Activated T-cell treated with anti-CD3 and anti-CD28 coated beads, Interleukin-2, amount 50 U/mL, for 24 hours (primary cell): ENCODE measurements around the gene KIF26B.
"Not testable (repeated sequence)": the region's sequence is repeated elsewhere in the genome, so short reads cannot be mapped to it uniquely, and the experiment has no call there.

Experiments
- DNase-seq: peaks from one replicate; pipeline ENCODE4 v3.0.0-alpha.2; 2020
- H3K27ac Mint-ChIP-seq: 2 replicates; pipeline ENCODE4 v1.8.0; 2020; ENCODE audit warnings: mild to moderate bottlenecking, mixed read lengths
- H3K27me3 Mint-ChIP-seq: 2 replicates; pipeline ENCODE4 v1.8.0; 2020; ENCODE audit warnings: mixed read lengths
- H3K36me3 Mint-ChIP-seq: 2 replicates; pipeline ENCODE4 v1.8.0; 2020; ENCODE audit warnings: low read depth, mixed read lengths
- H3K4me1 Mint-ChIP-seq: 2 replicates; pipeline ENCODE4 v1.8.0; 2020; ENCODE audit warnings: low read depth, mixed read lengths
- H3K4me3 Mint-ChIP-seq: 2 replicates; pipeline ENCODE4 v1.8.0; 2020; ENCODE audit warnings: mild to moderate bottlenecking, moderate library complexity, mixed read lengths
- H3K9me3 Mint-ChIP-seq: 2 replicates; pipeline ENCODE4 v1.8.0; 2020; ENCODE audit warnings: mixed read lengths

The KIF26B gene

DNA sequence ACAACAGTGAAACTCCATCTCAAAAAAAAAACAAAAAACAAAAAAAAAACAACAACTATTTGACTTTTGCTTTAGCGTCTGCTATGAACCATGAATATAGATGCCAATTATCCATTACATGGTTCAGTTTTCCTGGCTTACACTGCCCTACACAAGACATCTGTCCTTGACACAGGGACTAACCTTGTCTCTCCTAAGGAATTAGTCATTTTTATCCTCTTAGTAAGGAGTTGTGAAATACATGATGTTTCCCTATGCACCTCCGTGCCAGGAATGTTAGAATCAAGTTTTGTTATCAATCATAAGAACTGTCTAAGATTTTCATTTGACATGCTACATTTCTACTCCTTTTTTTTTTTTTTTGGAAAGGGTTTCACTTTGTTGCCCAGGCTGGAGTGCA is 241.8 kb downstream of the KIF26B start:
- DNase-seq = no peak
- Mint-ChIP-seq H3K36me3 (no peaks in the 10 kb centered on the region), H3K4me1 (no peaks in the 10 kb centered on the region), H3K4me3 (no peak overlapping the region), H3K27ac (no peak overlapping the region), H3K27me3 (peaks cover 4% of the 10 kb centered on the region), H3K9me3 (no peaks in the 10 kb centered on the region)

DNA sequence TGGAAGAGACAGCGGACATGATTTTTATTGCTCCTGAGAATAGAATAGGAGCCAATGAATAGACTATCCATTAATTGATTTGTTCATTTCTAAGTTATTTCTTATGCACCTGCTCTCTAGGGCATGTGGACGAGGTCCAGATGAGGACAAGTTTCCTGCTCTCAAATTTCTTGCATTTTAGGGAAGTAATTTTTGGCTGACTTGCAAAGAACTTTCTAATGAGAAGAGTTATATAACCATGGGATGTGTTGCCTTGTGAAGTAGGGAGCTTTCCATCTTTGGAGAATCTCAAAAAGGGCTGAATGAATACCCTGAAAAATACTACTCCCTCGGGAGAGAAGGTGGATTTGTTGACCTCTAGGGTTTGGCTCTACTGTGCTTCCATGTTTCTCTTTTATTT is 243.0 kb downstream of the KIF26B start:
- Mint-ChIP-seq H3K36me3 (no peaks in the 10 kb centered on the region), H3K27ac (no peak overlapping the region)

DNA sequence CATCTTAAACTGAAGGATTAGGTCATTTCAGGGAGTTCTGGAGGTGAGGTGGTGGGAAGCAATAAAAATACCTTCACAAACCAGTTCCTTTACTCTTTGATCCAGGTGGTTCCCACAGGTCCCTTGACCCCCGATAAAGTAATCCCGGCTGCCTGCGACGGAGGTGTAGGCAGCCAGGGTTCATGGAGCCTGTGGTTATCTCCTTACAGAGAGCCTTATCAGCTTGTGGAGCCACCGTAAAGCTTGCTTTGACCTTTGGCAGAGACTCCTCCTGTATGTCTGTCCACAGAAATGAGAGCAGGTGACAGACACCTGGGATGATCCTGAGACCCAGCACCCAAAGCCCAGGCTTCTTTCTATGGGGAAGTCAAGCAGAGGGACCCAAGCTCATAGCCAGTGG is 243.4 kb downstream of the KIF26B start:
- Mint-ChIP-seq H3K9me3 (no peaks in the 10 kb centered on the region), H3K36me3 (no peaks in the 10 kb centered on the region), H3K27me3 (peaks cover 4% of the 10 kb centered on the region), H3K4me3 (no peak overlapping the region), H3K4me1 (no peaks in the 10 kb centered on the region), H3K27ac (no peak overlapping the region)
- DNase-seq = no peak

More for the DNA sequence above, 243.0 kb downstream of the KIF26B start:
- H3K4me3 Mint-ChIP-seq = no peak overlapping the region
- no peaks in the 10 kb centered on the region for H3K9me3 Mint-ChIP-seq
- DNase-seq = no peak
- H3K27me3 Mint-ChIP-seq = peaks cover 4% of the 10 kb centered on the region
- no peaks in the 10 kb centered on the region for H3K4me1 Mint-ChIP-seq

DNA sequence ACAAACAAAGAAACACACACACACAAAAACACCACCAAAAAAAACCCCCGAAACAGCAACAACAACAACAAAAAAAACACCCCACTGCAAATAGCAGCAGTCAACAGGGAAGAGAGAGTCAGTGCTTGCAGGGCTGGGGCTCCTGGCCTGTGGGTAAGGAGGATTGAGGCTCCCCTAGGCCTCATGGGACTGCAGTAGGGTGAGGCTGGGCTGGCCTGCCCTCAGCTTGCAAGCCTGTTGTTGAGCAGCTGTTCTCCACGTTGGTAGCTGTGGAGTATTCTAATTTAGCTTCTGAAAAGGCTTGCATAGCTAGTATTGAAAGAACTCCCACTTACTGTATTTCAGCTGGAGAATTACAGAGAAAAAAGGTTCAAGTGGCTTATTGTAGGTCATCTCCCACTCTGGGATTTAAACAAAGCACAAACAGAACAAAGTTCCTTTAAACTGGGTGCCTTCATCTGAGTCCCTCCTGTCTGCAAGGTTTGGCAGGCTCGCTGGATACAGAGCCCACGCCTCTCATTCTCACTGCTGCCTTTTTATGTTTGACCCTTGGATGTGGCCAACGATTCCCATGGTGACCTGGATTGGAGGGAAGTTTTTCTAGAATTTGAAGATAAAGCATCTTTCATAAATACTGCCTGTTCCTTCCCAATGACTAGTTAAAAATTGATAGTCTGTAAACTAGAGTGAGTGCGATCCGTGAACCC is 247.2 kb downstream of the KIF26B start:
- DNase-seq = no peak
- Mint-ChIP-seq H3K4me1 (no peaks in the 10 kb centered on the region), H3K36me3 (no peaks in the 10 kb centered on the region), H3K9me3 (no peaks in the 10 kb centered on the region), H3K27ac (no peak overlapping the region), H3K27me3 (peaks cover 4% of the 10 kb centered on the region), H3K4me3 (no peak overlapping the region)

DNA sequence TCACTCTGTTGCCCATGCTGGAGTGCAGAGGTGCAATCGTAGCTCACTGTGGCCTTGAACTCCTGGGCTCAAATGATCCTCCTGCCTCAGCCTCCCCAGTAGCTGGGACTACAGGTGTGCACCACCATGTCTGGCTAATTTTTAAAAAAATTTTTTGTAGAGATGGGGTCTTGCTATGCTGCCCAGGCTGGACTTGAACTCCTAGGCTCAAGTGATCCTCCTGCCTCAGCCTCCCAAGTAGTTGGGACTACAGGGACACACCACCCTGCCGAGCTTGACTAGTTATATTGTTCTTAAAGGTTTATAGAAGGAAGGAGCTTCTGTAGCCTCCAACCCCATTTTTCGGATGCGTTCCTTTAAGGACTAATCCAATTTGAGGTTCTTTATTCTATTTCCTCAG is 248.2 kb downstream of the KIF26B start:
- H3K36me3 Mint-ChIP-seq, DNase-seq, H3K27ac Mint-ChIP-seq, H3K4me1 Mint-ChIP-seq, H3K9me3 Mint-ChIP-seq, H3K4me3 Mint-ChIP-seq, H3K27me3 Mint-ChIP-seq: not testable (repeated sequence)

DNA sequence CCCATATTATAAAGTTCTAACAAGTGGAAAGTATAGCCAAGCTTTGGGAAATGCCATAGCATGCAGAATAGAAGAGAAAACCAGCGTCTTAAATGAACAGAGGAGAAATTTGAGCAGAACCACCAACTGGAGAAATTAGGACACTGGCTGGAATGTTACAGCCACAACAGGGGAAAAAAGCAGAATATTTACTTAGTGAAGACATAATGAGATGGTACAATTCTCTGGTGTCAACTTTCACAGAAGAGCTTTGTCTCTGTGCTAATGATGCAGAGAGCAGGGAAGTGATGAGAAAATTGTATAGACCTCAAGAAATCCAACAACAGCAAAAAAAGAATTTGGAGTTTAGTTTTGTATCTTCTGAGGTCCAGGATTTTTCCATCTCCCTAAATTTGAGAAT is 249.7 kb downstream of the KIF26B start:
- H3K27ac Mint-ChIP-seq = no peak overlapping the region
- H3K36me3 Mint-ChIP-seq = no peaks in the 10 kb centered on the region
- no peak overlapping the region for H3K4me3 Mint-ChIP-seq
- no peaks in the 10 kb centered on the region for H3K9me3 Mint-ChIP-seq
- no peaks in the 10 kb centered on the region for H3K27me3 Mint-ChIP-seq
- H3K4me1 Mint-ChIP-seq = no peaks in the 10 kb centered on the region
- DNase-seq = no peak

DNA sequence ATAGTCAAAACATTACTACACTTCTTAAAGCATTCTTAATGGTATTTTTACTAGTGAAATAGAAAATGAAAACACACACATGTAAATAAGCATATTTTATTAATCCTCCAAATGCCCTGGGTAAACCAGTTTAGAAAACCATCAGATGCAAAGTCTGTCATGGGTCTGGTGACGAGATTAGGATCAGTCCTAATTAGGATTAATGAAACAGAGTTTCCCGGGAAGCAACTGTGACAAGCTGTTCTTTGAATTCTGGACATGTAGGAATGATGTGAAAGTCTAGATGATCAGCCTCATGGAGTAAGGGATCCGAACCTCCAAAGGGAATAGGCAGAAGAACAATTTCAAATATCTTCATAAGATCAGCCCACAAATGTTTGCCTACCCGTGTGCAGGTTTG is 250.2 kb downstream of the KIF26B start:
- no peak overlapping the region for H3K27ac Mint-ChIP-seq
- H3K27me3 Mint-ChIP-seq = no peaks in the 10 kb centered on the region
- no peaks in the 10 kb centered on the region for H3K4me1 Mint-ChIP-seq
- H3K4me3 Mint-ChIP-seq = no peak overlapping the region
- no peak for DNase-seq
- H3K36me3 Mint-ChIP-seq = no peaks in the 10 kb centered on the region
- H3K9me3 Mint-ChIP-seq = no peaks in the 10 kb centered on the region

DNA sequence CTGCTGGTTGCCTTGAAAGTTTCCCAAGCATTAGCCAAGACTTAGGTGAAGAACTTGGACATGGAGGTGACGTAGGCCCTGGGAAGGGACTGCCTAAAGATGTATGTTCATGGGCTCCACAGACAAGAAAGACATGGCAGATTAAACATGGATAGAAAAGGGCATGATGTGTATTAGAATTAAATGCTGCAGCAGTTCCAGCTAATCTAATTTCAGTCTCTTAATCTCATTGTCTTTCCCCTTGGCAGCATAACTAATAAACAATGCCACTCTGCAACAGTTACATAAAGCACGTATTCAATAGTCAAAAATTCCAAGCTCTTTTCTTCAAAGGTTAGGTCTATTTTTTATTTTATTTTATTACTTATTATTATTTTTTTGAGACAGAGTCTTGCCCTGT is 251.6 kb downstream of the KIF26B start:
- Mint-ChIP-seq H3K27me3 (no peaks in the 10 kb centered on the region), H3K27ac (no peak overlapping the region), H3K9me3 (no peaks in the 10 kb centered on the region), H3K36me3 (no peaks in the 10 kb centered on the region), H3K4me1 (no peaks in the 10 kb centered on the region), H3K4me3 (no peak overlapping the region)
- DNase-seq = no peak

DNA sequence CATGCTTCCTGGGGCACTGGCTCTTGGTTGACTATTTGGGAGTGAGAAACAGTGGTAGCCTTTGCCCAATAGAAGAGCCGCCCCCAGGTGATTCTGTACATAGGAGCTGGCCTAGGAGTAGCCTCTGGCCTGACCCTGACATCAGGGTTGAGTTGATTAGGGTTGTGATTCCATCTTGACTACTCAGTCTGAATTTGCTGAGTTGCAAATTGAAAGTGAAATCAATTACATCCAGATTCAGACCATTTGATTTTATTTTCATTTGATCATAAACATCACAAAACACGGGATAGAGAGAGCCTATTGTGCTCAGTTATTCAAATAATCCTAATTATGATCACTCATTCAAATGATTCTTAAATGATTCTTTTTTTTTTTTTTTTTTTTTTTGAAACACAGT is 253.2 kb downstream of the KIF26B start:
- no peak overlapping the region for H3K27ac Mint-ChIP-seq
- H3K9me3 Mint-ChIP-seq = no peaks in the 10 kb centered on the region
- H3K36me3 Mint-ChIP-seq = no peaks in the 10 kb centered on the region
- DNase-seq = no peak
- no peak overlapping the region for H3K4me3 Mint-ChIP-seq
- H3K4me1 Mint-ChIP-seq = no peaks in the 10 kb centered on the region
- H3K27me3 Mint-ChIP-seq = no peaks in the 10 kb centered on the region

DNA sequence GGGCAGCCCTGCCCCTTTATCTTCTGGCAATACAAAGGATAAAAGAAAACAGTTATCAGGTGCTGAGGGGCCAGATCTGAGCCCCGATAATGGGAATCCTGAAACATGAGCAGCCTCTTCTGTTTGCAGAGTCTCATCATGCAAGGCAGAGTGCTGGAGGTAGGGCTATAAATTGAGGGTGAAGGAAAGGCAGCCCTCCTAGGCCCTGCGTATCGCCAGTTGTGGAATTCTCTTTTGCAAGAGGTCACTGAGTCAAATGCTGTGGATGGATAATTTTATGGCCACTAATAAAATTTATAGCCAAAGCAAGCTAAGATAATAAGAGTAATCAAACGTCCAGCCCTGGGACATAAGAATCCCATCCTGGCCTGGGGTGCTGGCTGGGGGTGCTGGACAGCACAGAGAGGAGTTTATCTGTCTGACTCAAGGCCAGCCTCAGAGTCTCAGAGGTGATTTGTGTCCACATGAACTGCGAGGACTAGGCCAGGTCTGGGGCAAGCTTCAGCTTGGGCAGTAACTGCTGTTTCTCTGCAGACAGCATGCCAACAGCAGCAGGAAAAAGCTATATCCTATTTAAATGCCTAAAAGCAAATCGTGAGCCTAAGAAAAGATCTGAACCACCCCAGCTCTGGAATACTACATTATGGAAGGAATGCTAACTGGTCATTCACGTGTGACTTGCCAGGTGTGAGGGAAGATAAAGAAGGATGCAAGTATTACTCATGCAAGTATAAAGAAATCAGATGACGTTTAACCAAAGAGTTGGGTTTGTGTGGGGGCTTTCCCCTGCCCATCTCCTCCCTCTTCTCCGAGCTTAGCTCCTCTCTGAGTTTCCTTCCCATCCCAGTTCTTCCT is 254.8 kb downstream of the KIF26B start:
- no peaks in the 10 kb centered on the region for H3K36me3 Mint-ChIP-seq
- no peak for DNase-seq
- H3K27me3 Mint-ChIP-seq = no peaks in the 10 kb centered on the region
- no peak overlapping the region for H3K4me3 Mint-ChIP-seq
- no peaks in the 10 kb centered on the region for H3K4me1 Mint-ChIP-seq
- no peaks in the 10 kb centered on the region for H3K9me3 Mint-ChIP-seq
- H3K27ac Mint-ChIP-seq = no peak overlapping the region

DNA sequence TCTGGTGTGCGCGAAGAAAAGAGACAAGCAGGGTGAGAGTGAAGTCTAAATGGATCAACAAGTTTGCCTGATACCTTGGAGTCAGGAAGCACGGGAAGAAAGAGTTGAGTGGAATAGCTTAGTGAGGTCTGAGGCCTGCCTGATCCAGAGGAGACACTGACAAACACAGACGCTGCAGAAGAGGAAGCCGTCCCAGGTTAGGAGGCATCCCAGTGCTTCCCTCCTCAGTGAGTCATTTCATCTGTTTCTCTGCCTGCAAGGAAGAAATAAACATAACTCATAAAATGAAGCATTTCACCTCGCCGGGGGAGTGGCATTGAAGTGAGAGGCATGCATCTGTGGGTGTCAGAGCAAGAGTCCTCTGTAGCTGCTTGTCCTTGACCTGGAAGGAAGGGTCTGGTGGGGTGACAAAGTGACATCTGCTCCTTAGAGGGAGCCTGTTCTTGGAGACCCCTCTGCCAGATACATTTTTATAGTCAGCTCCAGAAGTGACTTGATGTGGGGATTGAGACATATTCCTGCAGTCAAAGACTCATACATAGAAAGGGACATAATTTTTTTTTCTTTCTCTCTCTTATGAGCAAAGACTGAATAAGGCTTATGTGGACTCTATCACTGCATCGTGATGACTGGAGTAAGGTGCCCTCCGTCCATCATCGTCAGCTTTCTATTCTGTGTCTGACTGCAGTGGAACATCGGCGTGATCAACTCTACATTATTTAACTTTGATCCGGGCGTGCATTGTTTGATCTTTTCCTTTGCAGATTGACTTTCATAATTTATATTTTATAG is 256.7 kb downstream of the KIF26B start:
- Mint-ChIP-seq H3K27me3 (no peaks in the 10 kb centered on the region), H3K4me1 (no peaks in the 10 kb centered on the region), H3K36me3 (no peaks in the 10 kb centered on the region), H3K27ac (no peak overlapping the region), H3K9me3 (no peaks in the 10 kb centered on the region), H3K4me3 (no peak overlapping the region)
- no peak for DNase-seq

DNA sequence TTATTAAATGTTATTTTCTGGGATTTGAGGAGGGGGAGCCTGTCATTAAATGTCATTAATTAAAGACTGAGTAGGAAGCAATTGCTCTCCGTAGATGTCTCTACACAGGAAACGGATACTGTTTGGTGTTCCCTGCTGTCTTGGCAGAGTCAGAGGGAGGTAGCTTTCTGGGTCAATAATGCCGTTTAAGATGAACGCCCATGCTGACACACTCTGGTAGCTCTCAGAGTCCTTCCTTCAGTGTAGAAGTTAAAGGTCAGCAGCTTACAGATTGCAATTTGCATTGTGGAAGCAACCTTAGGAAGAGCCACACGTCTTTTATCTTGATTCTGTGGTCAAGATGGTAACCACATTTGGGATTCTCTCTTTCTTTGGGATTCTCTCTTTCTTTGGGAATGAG is 257.5 kb downstream of the KIF26B start:
- Mint-ChIP-seq H3K27ac (no peak overlapping the region), H3K27me3 (no peaks in the 10 kb centered on the region), H3K9me3 (no peaks in the 10 kb centered on the region), H3K4me3 (no peak overlapping the region), H3K36me3 (no peaks in the 10 kb centered on the region), H3K4me1 (no peaks in the 10 kb centered on the region)
- DNase-seq = no peak

DNA sequence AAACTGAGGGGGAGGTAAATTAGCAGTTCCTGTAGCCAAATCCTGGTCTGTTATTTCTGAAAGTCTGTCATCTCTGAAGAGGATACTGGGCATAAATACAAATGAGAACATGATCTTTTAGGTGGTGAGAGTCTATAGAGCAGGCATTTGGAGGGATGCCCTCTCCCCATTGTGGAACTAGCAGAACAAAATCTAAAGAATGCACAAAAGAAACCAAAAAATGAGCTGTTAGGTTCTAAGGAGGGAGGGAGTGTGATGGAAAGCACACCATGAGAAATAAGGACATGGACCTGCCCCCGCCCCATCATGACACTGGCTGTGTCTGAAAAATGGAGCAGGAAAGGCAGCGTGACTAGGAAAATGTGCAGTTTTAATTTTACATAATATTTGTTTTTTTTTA is 262.0 kb downstream of the KIF26B start:
- Mint-ChIP-seq H3K27me3 (peaks cover 4% of the 10 kb centered on the region), H3K36me3 (no peaks in the 10 kb centered on the region), H3K4me1 (no peaks in the 10 kb centered on the region), H3K9me3 (no peaks in the 10 kb centered on the region), H3K4me3 (no peak overlapping the region), H3K27ac (no peak overlapping the region)
- DNase-seq = no peak

DNA sequence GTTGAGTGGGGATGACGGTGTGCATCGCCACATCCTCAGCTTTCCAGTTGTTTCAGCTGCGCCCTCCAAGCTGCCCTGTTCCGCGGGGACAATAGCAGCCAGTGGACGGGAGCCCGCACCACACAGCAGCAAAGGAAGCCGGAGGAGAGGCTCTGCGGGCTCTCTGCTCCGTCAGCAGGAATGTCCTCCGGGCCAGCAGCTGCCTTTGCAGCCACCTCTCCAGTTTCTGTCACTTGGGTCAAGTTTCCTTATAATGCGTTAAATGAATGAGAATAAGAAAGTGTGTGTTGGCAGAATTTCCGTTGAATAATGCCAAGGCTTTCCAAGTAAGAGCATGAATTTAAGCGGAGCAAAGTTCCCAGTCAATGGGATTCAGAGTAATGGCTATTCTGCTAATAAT is 263.3 kb downstream of the KIF26B start:
- Mint-ChIP-seq H3K27ac (no peak overlapping the region), H3K27me3 (peaks cover 4% of the 10 kb centered on the region), H3K9me3 (no peaks in the 10 kb centered on the region), H3K4me1 (no peaks in the 10 kb centered on the region), H3K36me3 (no peaks in the 10 kb centered on the region), H3K4me3 (no peak overlapping the region)
- no peak for DNase-seq
